H9 (cell line): ENCODE measurements around the gene VEGFA. TPM values are rescaled to one million over a fixed set of nuclear protein-coding genes. Genes with fewer than 3 reads are reported as not detected.

Source experiments
- DNase-seq: peaks from one replicate; pipeline ENCODE4 v3.0.0-alpha.2; 2017
- H2AFZ ChIP-seq: one replicate; pipeline ENCODE4 v1.6.1; 2013; ENCODE audit warnings: mild to moderate bottlenecking, low read length, control low read depth, moderate library complexity
- H2AK5ac ChIP-seq: 2 replicates; pipeline ENCODE4 v1.6.1; 2013; ENCODE audit warnings: low read length, control low read depth, mixed read lengths; ENCODE audit not compliant: insufficient read length
- H2BK120ac ChIP-seq: one replicate; pipeline ENCODE4 v1.6.1; 2013; ENCODE audit warnings: low read depth, mild to moderate bottlenecking, low read length, control low read depth, inconsistent platforms; ENCODE audit not compliant: poor library complexity, severe bottlenecking
- H2BK12ac ChIP-seq: 2 replicates; pipeline ENCODE4 v1.6.1; 2013; ENCODE audit warnings: low read length, control low read depth, mixed read lengths, low read depth; ENCODE audit not compliant: insufficient read length
- H2BK15ac ChIP-seq: 2 replicates; pipeline ENCODE4 v1.6.1; 2013; ENCODE audit warnings: low read depth, low read length, control low read depth
- H2BK20ac ChIP-seq: one replicate; pipeline ENCODE4 v1.6.1; 2013; ENCODE audit warnings: low read depth, mild to moderate bottlenecking, low read length, control low read depth, inconsistent platforms; ENCODE audit not compliant: poor library complexity, severe bottlenecking
- H2BK5ac ChIP-seq: 2 replicates; pipeline ENCODE4 v1.6.1; 2013; ENCODE audit warnings: low read length, control low read depth, mixed read lengths; ENCODE audit not compliant: insufficient read length
- H3K14ac ChIP-seq: 2 replicates; pipeline ENCODE4 v1.6.1; 2013; ENCODE audit warnings: low read length, control low read depth; ENCODE audit not compliant: insufficient read depth
- H3K18ac ChIP-seq: 2 replicates; pipeline ENCODE4 v1.6.1; 2013; ENCODE audit warnings: low read depth, mild to moderate bottlenecking, mixed read lengths, low read length, control low read depth; ENCODE audit not compliant: insufficient read length
- H3K23ac ChIP-seq: 2 replicates; pipeline ENCODE4 v1.6.1; 2013; ENCODE audit warnings: low read length, control low read depth, mixed read lengths, low read depth; ENCODE audit not compliant: insufficient read length
- H3K23me2 ChIP-seq: 2 replicates; pipeline ENCODE4 v1.6.1; 2013; ENCODE audit warnings: low read depth, mild to moderate bottlenecking, mixed read lengths, low read length, control low read depth; ENCODE audit not compliant: insufficient read length, poor library complexity, severe bottlenecking
- H3K27ac ChIP-seq: 2 replicates; pipeline ENCODE4 v1.5.1; 2013; ENCODE audit warnings: low read length, control low read depth, mixed read lengths, low read depth; ENCODE audit not compliant: insufficient read length
- H3K27me3 ChIP-seq: 2 replicates; pipeline ENCODE4 v1.6.1; 2013; ENCODE audit warnings: low read length, control low read depth, inconsistent platforms; ENCODE audit not compliant: insufficient read depth
- H3K4ac ChIP-seq: 2 replicates; pipeline ENCODE4 v1.6.1; 2013; ENCODE audit warnings: low read depth, mild to moderate bottlenecking, control low read depth, inconsistent platforms, low read length, moderate library complexity
- H3K4me1 ChIP-seq: 2 replicates; pipeline ENCODE4 v1.6.1; 2013; ENCODE audit warnings: low read length, control low read depth, inconsistent platforms; ENCODE audit not compliant: insufficient read depth
- H3K4me2 ChIP-seq: 2 replicates; pipeline ENCODE4 v1.6.1; 2013; ENCODE audit warnings: low read length, control low read depth, mixed read lengths; ENCODE audit not compliant: insufficient read length, insufficient read depth
- H3K56ac ChIP-seq: 2 replicates; pipeline ENCODE4 v1.6.1; 2013; ENCODE audit warnings: low read depth, mild to moderate bottlenecking, mixed read lengths, low read length, control low read depth; ENCODE audit not compliant: insufficient read length
- H3K79me1 ChIP-seq: 2 replicates; pipeline ENCODE4 v1.6.1; 2013; ENCODE audit warnings: low read depth, mild to moderate bottlenecking, moderate library complexity, low read length, control low read depth, inconsistent platforms; ENCODE audit not compliant: insufficient read depth, poor library complexity, severe bottlenecking
- H3K79me2 ChIP-seq: 2 replicates; pipeline ENCODE4 v1.6.1; 2013; ENCODE audit warnings: low read length, control low read depth, inconsistent platforms; ENCODE audit not compliant: insufficient read depth
- H3K9ac ChIP-seq: 2 replicates; pipeline ENCODE4 v1.6.1; 2013; ENCODE audit warnings: low read length, control low read depth, mixed read lengths; ENCODE audit not compliant: insufficient read length; ENCODE audit errors: extremely low read depth
- H3K9me3 ChIP-seq: one replicate; pipeline ENCODE4 v1.6.1; 2013; ENCODE audit warnings: low read depth, low read length, inconsistent platforms; ENCODE audit not compliant: control insufficient read depth
- H3T11ph ChIP-seq: one replicate; pipeline ENCODE4 v1.6.1; 2013; ENCODE audit warnings: mild to moderate bottlenecking, low read length, control low read depth, inconsistent platforms
- H4K20me1 ChIP-seq: one replicate; pipeline ENCODE4 v1.6.1; 2013; ENCODE audit not compliant: control insufficient read depth, insufficient read length, insufficient read depth
- H4K5ac ChIP-seq: 2 replicates; pipeline ENCODE4 v1.6.1; 2013; ENCODE audit warnings: low read depth, mild to moderate bottlenecking, mixed read lengths, low read length, control low read depth; ENCODE audit not compliant: insufficient read length
- H4K8ac ChIP-seq: replicated peaks from 2 replicates; pipeline ENCODE4 v1.6.1; 2013; ENCODE audit warnings: low read length, control low read depth, mixed read lengths, low read depth; ENCODE audit not compliant: insufficient read length
- H4K91ac ChIP-seq: 2 replicates; pipeline ENCODE4 v1.6.1; 2013; ENCODE audit warnings: low read depth, mild to moderate bottlenecking, moderate library complexity, mixed read lengths, low read length, control low read depth; ENCODE audit not compliant: insufficient read length
- H3K27ac Mint-ChIP-seq, 3 experiments: 2 replicates in 2 of 3; 3 replicates in 1 of 3; pipeline ENCODE4 v1.8.0; 2020 to 2021; ENCODE audit warnings: mixed read lengths in 3 of 3, mild to moderate bottlenecking in 1 of 3, moderate library complexity in 1 of 3
- H3K27me3 Mint-ChIP-seq: 2 replicates; pipeline ENCODE4 v1.8.0; 2021; ENCODE audit warnings: low read depth, mild to moderate bottlenecking, moderate library complexity, mixed read lengths
- H3K36me3 Mint-ChIP-seq, 3 experiments: 2 replicates in 2 of 3; 3 replicates in 1 of 3; pipeline ENCODE4 v1.8.0; 2020 to 2021; ENCODE audit warnings: low read depth in 3 of 3, mixed read lengths in 3 of 3; ENCODE audit not compliant: insufficient read depth in 1 of 3
- H3K4me1 Mint-ChIP-seq, 2 experiments: 2 replicates each; pipeline ENCODE4 v1.8.0; 2020; ENCODE audit warnings: mixed read lengths in 2 of 2
- H3K4me3 Mint-ChIP-seq, 2 experiments: 2 replicates in 1 of 2; 3 replicates in 1 of 2; pipeline ENCODE4 v1.8.0; 2020 to 2021; ENCODE audit warnings: mild to moderate bottlenecking in 2 of 2, mixed read lengths in 2 of 2, moderate library complexity in 1 of 2
- H3K9me3 Mint-ChIP-seq, 2 experiments: 2 replicates in 1 of 2; 3 replicates in 1 of 2; pipeline ENCODE4 v1.8.0; 2020; ENCODE audit warnings: mild to moderate bottlenecking in 2 of 2, mixed read lengths in 2 of 2, moderate library complexity in 1 of 2
- WGBS: extraction: QIAGEN DNeasy Blood & Tissue Kit; methylation state at CpG from one replicate; pipeline ENCODE4 v1.1.7; 2013; ENCODE audit warnings: missing lambda C conversion rate, low lambda C conversion rate, mixed read lengths; ENCODE audit not compliant: insufficient read length; ENCODE audit errors: extremely low coverage; 5-methylcytosine and 5-hydroxymethylcytosine counted together
- total RNA-seq: library from RNA; stranded (reverse); gene quantifications from 2 replicates; pipeline ENCODE4 v1.2.1, GENCODE V29; 2021
- TF ChIP-seq, protein P1 (sequence below): fragments of 200-600 bp; sonication (generic); conservative IDR thresholded peaks from 3 replicates; pipeline ENCODE4 v1.8.0; 2021; ENCODE audit warnings: antibody characterized with exemption, mild to moderate bottlenecking

Gene VEGFA
- total RNA-seq, 1 experiment from 2014 or later: 47.9 TPM

DNA sequence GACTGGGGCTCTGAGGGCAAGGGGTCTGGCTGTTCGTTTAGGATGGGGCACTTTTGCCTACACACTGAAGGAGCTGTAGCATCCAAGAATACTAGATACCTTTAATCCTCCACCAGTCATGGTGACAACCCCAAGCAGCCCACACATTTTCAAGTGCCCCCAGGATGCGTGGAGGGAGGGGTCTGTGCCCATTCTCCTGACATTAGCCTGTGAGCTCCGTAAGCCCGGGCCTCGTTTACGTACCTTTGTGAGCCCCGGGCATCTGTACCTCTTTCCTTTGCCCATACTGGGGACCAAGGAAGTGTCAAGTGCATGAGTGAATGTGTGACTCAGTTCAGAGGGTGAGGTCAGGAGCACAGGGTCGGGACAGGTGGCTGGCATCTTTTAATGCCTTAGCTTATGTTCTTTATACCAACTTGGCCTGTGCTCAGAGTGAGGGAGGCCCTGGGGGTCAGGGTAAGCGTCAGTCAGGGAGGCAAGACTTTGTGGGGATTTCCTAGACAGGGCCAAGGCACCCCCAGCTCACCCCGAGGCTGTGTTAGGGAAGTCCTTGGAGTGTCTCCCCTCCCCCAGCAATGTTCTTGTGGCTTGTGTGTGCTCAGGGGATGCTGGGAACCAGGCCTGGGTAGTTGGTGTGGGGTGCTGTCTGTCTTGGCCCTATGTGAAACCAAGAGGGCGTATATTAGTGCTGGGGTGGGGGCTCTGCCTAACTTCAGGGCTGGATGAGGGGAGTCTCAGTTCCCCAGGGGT lies 12.9 kb downstream of the VEGFA start:
- Histone ChIP-seq H3K9me3 (no peaks in the 10 kb centered on the region), H3K18ac (no peak overlapping the region), H2BK5ac (no peak overlapping the region), H2AFZ (no peak overlapping the region), H4K91ac (no peak overlapping the region), H2BK12ac (no peak overlapping the region), H2BK15ac (no peak overlapping the region), H2BK20ac (no peak overlapping the region), H3K4me1 (no peaks in the 10 kb centered on the region), H3K56ac (no peak overlapping the region), H4K5ac (no peak overlapping the region), H2AK5ac (no peak overlapping the region), H3K27me3 (no peaks in the 10 kb centered on the region), H3K23ac (no peak overlapping the region), H3K79me2 (no peaks in the 10 kb centered on the region), H3T11ph (no peak overlapping the region), H2BK120ac (no peak overlapping the region), H4K20me1 (no peaks in the 10 kb centered on the region), H3K4me2 (no peak overlapping the region), H3K23me2 (no peaks in the 10 kb centered on the region), H3K9ac (no peak overlapping the region), H3K4ac (no peak overlapping the region), H3K14ac (no peak overlapping the region), H4K8ac (no peak overlapping the region), H3K27ac (no peak overlapping the region), H3K79me1 (peaks cover 4% of the 10 kb centered on the region)
- H3K36me3 Mint-ChIP-seq: peaks cover 39 to 79% (median 77%) of the 10 kb centered on the region in 3 experiments
- H3K4me3 Mint-ChIP-seq: no peak overlapping the region
- DNase-seq: no peak
- peak overlapping the region in 1 of 3 experiments; percentile 86; a peak in 3 of 7 replicates for H3K27ac Mint-ChIP-seq
- H3K27me3 Mint-ChIP-seq: no peaks in the 10 kb centered on the region
- WGBS: no CpG with 5 or more reads among the region's 11 CpGs
- no peaks in the 10 kb centered on the region for H3K9me3 Mint-ChIP-seq
- TF ChIP-seq, protein P1, sequence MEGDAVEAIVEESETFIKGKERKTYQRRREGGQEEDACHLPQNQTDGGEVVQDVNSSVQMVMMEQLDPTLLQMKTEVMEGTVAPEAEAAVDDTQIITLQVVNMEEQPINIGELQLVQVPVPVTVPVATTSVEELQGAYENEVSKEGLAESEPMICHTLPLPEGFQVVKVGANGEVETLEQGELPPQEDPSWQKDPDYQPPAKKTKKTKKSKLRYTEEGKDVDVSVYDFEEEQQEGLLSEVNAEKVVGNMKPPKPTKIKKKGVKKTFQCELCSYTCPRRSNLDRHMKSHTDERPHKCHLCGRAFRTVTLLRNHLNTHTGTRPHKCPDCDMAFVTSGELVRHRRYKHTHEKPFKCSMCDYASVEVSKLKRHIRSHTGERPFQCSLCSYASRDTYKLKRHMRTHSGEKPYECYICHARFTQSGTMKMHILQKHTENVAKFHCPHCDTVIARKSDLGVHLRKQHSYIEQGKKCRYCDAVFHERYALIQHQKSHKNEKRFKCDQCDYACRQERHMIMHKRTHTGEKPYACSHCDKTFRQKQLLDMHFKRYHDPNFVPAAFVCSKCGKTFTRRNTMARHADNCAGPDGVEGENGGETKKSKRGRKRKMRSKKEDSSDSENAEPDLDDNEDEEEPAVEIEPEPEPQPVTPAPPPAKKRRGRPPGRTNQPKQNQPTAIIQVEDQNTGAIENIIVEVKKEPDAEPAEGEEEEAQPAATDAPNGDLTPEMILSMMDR: no peak
- no peaks in the 10 kb centered on the region for H3K4me1 Mint-ChIP-seq
